ENCODE data around the gene ATXN1. TPM values are rescaled to one million over a fixed set of nuclear protein-coding genes. Genes with fewer than 3 reads are reported as not detected.

ATXN1 gene
- total RNA-seq, 1 experiment from 2014 or later, result 5.6 TPM

GRCh38 chr6:16473184-16473907 lies 287.9 kb downstream of the ATXN1 start:
- no peak for TF ChIP-seq CTCF (conservative IDR thresholded peaks at IDR 0.05)
- Histone ChIP-seq H3K56ac (ENCODE audit: insufficient read length, low read depth, low read length) (no peak overlapping the region), H3K23me2 (ENCODE audit: insufficient read length, low read depth, low read length, poor library complexity, severe bottlenecking) (no peaks in the 10 kb centered on the region), H3K79me2 (ENCODE audit: insufficient read depth, low read length) (no peaks in the 10 kb centered on the region), H2BK12ac (ENCODE audit: insufficient read length, low read depth, low read length) (no peak overlapping the region), H3K9me3 (ENCODE audit: control insufficient read depth, low read depth, low read length) (no peaks in the 10 kb centered on the region), H3K27ac (ENCODE audit: insufficient read length, low read depth, low read length) (no peak overlapping the region), H2BK120ac (ENCODE audit: low read depth, low read length, poor library complexity, severe bottlenecking) (no peak overlapping the region), H3K4me2 (ENCODE audit: insufficient read depth, insufficient read length, low read length) (no peak overlapping the region), H4K5ac (ENCODE audit: insufficient read length, low read depth, low read length) (no peak overlapping the region), H3K23ac (ENCODE audit: insufficient read length, low read depth, low read length) (no peak overlapping the region), H2AK5ac (ENCODE audit: insufficient read length, low read length) (no peak overlapping the region), H3K4me1 (ENCODE audit: insufficient read depth, low read length) (no peaks in the 10 kb centered on the region; the same call in 1 of the 2 replicates), H3K18ac (ENCODE audit: insufficient read length, low read depth, low read length) (no peak overlapping the region), H3K14ac (ENCODE audit: insufficient read depth, low read length) (no peak overlapping the region), H3K4ac (ENCODE audit: low read depth, low read length) (no peak overlapping the region), H2BK5ac (ENCODE audit: insufficient read length, low read length) (no peak overlapping the region), H4K20me1 (ENCODE audit: control insufficient read depth, insufficient read depth, insufficient read length) (no peaks in the 10 kb centered on the region), H3K9ac (ENCODE audit: extremely low read depth, insufficient read length, low read length) (no peak overlapping the region), H3T11ph (ENCODE audit: low read length) (no peak overlapping the region), H4K91ac (ENCODE audit: insufficient read length, low read depth, low read length) (no peak overlapping the region), H3K27me3 (ENCODE audit: insufficient read depth, low read length) (no peaks in the 10 kb centered on the region), H4K8ac (replicated peaks; ENCODE audit: insufficient read length, low read depth, low read length) (no peak overlapping the region), H2BK15ac (ENCODE audit: low read depth, low read length) (no peak overlapping the region), H3K79me1 (ENCODE audit: insufficient read depth, low read depth, low read length, poor library complexity, severe bottlenecking) (no peaks in the 10 kb centered on the region), H2AFZ (ENCODE audit: low read length) (no peak overlapping the region), H2BK20ac (ENCODE audit: low read depth, low read length, poor library complexity, severe bottlenecking) (no peak overlapping the region)
- Mint-ChIP-seq H3K4me3 (no peak overlapping the region), H3K9me3 (no peaks in the 10 kb centered on the region), H3K27me3 (ENCODE audit: low read depth) (no peaks in the 10 kb centered on the region), H3K4me1 (peaks cover 0 to 2% of the 10 kb centered on the region in 2 experiments; a peak in 1 of 4 replicates), H3K36me3 (ENCODE audit: insufficient read depth in 1 of 3, low read depth in 3 of 3) (peaks cover 0 to 2% (median 0%) of the 10 kb centered on the region in 3 experiments; a peak in 2 of 7 replicates), H3K27ac (no peak overlapping the region)
- no CpG with 5 or more reads among the region's 10 CpGs for WGBS (ENCODE audit: extremely low coverage, insufficient read length, low lambda C conversion rate)
- no peak for DNase-seq
